SKM-1 (cell line): ENCODE data around the gene SIMC1.
"Not testable (repeated sequence)": the region's sequence is repeated elsewhere in the genome, so short reads cannot be mapped to it uniquely, and the experiment has no call there.

Source experiments
- DNase-seq: peaks from one replicate; lab custom pipeline; 2025; ENCODE audit not compliant: unreplicated experiment; lab: John Stamatoyannopoulos, UW

SIMC1 gene

GRCh38 chr5:176237971-176238644 is at the start of gene SIMC1:
SIMC1 (plus strand) TSS chr5:176238424; CDS start chr5:176238509, 85 bp downstream.
- DNase-seq: not testable (repeated sequence)

GRCh38 chr5:176188506-176189193 is 49.6 kb upstream of the SIMC1 start:
- DNase-seq: no peak

GRCh38 chr5:176189857-176190256 is 48.4 kb upstream of the SIMC1 start:
- DNase-seq: no peak

- DNase-seq: no peak
These were observed 47.1 kb upstream of the SIMC1 start for GRCh38 chr5:176190886-176191755.

GRCh38 chr5:176192094-176192721 is 46.0 kb upstream of the SIMC1 start:
- DNase-seq: no peak

- DNase-seq: not testable (repeated sequence)
These were observed 45.5 kb upstream of the SIMC1 start for GRCh38 chr5:176192722-176193117.

GRCh38 chr5:176193636-176194035 is 44.6 kb upstream of the SIMC1 start:
- DNase-seq: not testable (repeated sequence)

- DNase-seq: not testable (repeated sequence)
These were observed 43.8 kb upstream of the SIMC1 start for GRCh38 chr5:176194238-176195083.

GRCh38 chr5:176195084-176195413 is 43.2 kb upstream of the SIMC1 start:
- DNase-seq: not testable (repeated sequence)

GRCh38 chr5:176195487-176196207 is 42.6 kb upstream of the SIMC1 start:
- DNase-seq: not testable (repeated sequence)

- DNase-seq: not testable (repeated sequence)
These were observed 41.4 kb upstream of the SIMC1 start for GRCh38 chr5:176196781-176197180.

GRCh38 chr5:176197234-176197858 is 40.9 kb upstream of the SIMC1 start:
- DNase-seq: not testable (repeated sequence)

GRCh38 chr5:176198299-176198698 is 39.9 kb upstream of the SIMC1 start:
- DNase-seq: not testable (repeated sequence)

GRCh38 chr5:176198991-176199733 is 39.1 kb upstream of the SIMC1 start:
- DNase-seq: not testable (repeated sequence)

- DNase-seq: not testable (repeated sequence)
These were observed 38.3 kb upstream of the SIMC1 start for GRCh38 chr5:176199803-176200399.

- no peak for DNase-seq
These were observed 36.4 kb upstream of the SIMC1 start for GRCh38 chr5:176201811-176202210.

GRCh38 chr5:176203086-176203485 is 35.1 kb upstream of the SIMC1 start:
- DNase-seq: no peak

GRCh38 chr5:176203535-176203934 is 34.7 kb upstream of the SIMC1 start:
- DNase-seq: not testable (repeated sequence)
